Lung (tissue), 12 donors: ENCODE results near the gene CRYBA4. TPM values are rescaled to one million over a fixed set of nuclear protein-coding genes. Genes with fewer than 3 reads are reported as not detected.

Experiments used
- ATAC-seq: fragments of 200-7000 bp; cut with Tn5 transposase; one replicate; pipeline ENCODE4 v1.9.1; 2020; ENCODE audit warnings: moderate number of reproducible peaks; ENCODE audit not compliant: insufficient read depth, low FRiP score
- DNase-seq, 3 donors: peaks; one replicate each; pipeline ENCODE4 v3.0.0-alpha.2; 2013 to 2017
- H3K27ac ChIP-seq, 2 donors: one replicate each; pipeline ENCODE4 v1.5.1; 2013; ENCODE audit warnings: mild to moderate bottlenecking in 2 of 2, moderate library complexity in 2 of 2, control low read depth in 1 of 2, inconsistent platforms in 1 of 2, low read depth in 1 of 2, low read length in 1 of 2
- H3K27me3 ChIP-seq, 3 donors: one replicate each; pipeline ENCODE4 v1.5.1; 2013; ENCODE audit warnings: low read length in 2 of 3; ENCODE audit not compliant: control insufficient read depth in 3 of 3, insufficient read depth in 3 of 3
- H3K36me3 ChIP-seq, 4 donors: one replicate each; pipeline ENCODE4 v1.5.1; 2013; ENCODE audit warnings: low read length in 4 of 4, mild to moderate bottlenecking in 1 of 4, moderate library complexity in 1 of 4; ENCODE audit not compliant: control insufficient read depth in 4 of 4, insufficient read depth in 4 of 4
- H3K4me1 ChIP-seq, 5 donors: one replicate each; pipeline ENCODE4 v1.5.1; 2013; ENCODE audit warnings: low read length in 5 of 5, mild to moderate bottlenecking in 2 of 5, moderate library complexity in 1 of 5; ENCODE audit not compliant: control insufficient read depth in 5 of 5, insufficient read depth in 5 of 5
- H3K4me3 ChIP-seq: one replicate; pipeline ENCODE4 v1.5.1; 2013; ENCODE audit warnings: mild to moderate bottlenecking, control low read depth, moderate library complexity
- H3K9ac ChIP-seq, 2 donors: one replicate each; pipeline ENCODE4 v1.5.1; 2013; ENCODE audit warnings: low read length in 2 of 2, control low read depth in 1 of 2; ENCODE audit not compliant: insufficient read depth in 1 of 2
- H3K9me3 ChIP-seq, 4 donors: one replicate each; pipeline ENCODE4 v1.5.1; 2013; ENCODE audit warnings: low read length in 3 of 4, mild to moderate bottlenecking in 1 of 4, moderate library complexity in 1 of 4; ENCODE audit not compliant: control insufficient read depth in 4 of 4, insufficient read depth in 3 of 4
- CTCF ChIP-seq: IDR thresholded peaks from 2 replicates; pipeline ENCODE4 v1.5.1; 2012; ENCODE audit warnings: mild to moderate bottlenecking; ENCODE audit errors: control extremely low read depth, extremely low read depth
- WGBS, 2 donors: extraction: QIAGEN DNeasy Blood & Tissue Kit; methylation state at CpG; one replicate each; pipeline ENCODE4 v1.1.7; 2013; 5-methylcytosine and 5-hydroxymethylcytosine counted together
- polyA plus RNA-seq, 2 donors: library from polyadenylated mRNA; stranded (reverse); fragments of 200-250 nt; gene quantifications; one replicate each; pipeline ENCODE4 v1.2.1, GENCODE V29; 2013
- total RNA-seq, 2 donors: library from RNA; depleted of rRNA in 1 of 2; stranded (reverse); fragments of >200 nt in 1 of 2; gene quantifications; one replicate each; pipeline ENCODE4 v1.2.1, GENCODE V29; 2014 to 2021
- donor health status: control.
- donor health status: control.
- donor health status: Bipolar disorder and iron deficiency.
- donor health status: healthy.
- donor health status: DM: yes; HTN: yes; CAD: no.

The CRYBA4 gene
- total and polyA plus RNA-seq, 4 donors = 0.06 to 0.22 TPM; not detected in 2

GRCh38 chr22:26632422-26633155 is 10.8 kb downstream of the CRYBA4 start:
- H3K27me3 ChIP-seq = no peaks in the 10 kb centered on the region
- H3K4me1 ChIP-seq = peaks cover 0 to 7% (median 0%) of the 10 kb centered on the region in 5 donors
- ATAC-seq (no peak), DNase-seq (peak in 2 of 3 donors; percentile 48 to 59)
- peaks cover 0 to 2% (median 0%) of the 10 kb centered on the region in 4 donors for H3K9me3 ChIP-seq
- no peak overlapping the region for H3K27ac ChIP-seq
- TF ChIP-seq CTCF = no peak
- WGBS, 2 donors = 39 to 56% methylated on average over 8 of the region's 8 CpGs
- H3K4me3 ChIP-seq = no peak overlapping the region
- no peak overlapping the region for H3K9ac ChIP-seq
- no peaks in the 10 kb centered on the region for H3K36me3 ChIP-seq

GRCh38 chr22:26634189-26634588 is 12.4 kb downstream of the CRYBA4 start:
- TF ChIP-seq CTCF = no peak

GRCh38 chr22:26635117-26635516 is 13.4 kb downstream of the CRYBA4 start:
- no peak for ATAC-seq
- H3K36me3 ChIP-seq = no peaks in the 10 kb centered on the region
- 83 to 90% methylated on average over 2 of the region's 2 CpGs for WGBS, 2 donors
- no peaks in the 10 kb centered on the region for H3K27me3 ChIP-seq
- DNase-seq = no peak
- no peak overlapping the region for H3K9ac ChIP-seq
- no peak overlapping the region for H3K27ac ChIP-seq
- peaks cover 0 to 2% (median 0%) of the 10 kb centered on the region in 4 donors for H3K9me3 ChIP-seq
- H3K4me3 ChIP-seq = no peak overlapping the region
- H3K4me1 ChIP-seq = peaks cover 0 to 5% (median 0%) of the 10 kb centered on the region in 5 donors
- TF ChIP-seq CTCF = no peak

More at GRCh38 chr22:26634189-26634588, 12.4 kb downstream of the CRYBA4 start:
- Histone ChIP-seq H3K36me3 (no peaks in the 10 kb centered on the region), H3K27me3 (no peaks in the 10 kb centered on the region), H3K9me3 (peaks cover 0 to 2% (median 0%) of the 10 kb centered on the region in 4 donors), H3K4me1 (peaks cover 0 to 5% (median 0%) of the 10 kb centered on the region in 5 donors), H3K4me3 (no peak overlapping the region), H3K27ac (no peak overlapping the region), H3K9ac (no peak overlapping the region)
- ATAC-seq = no peak
- DNase-seq = no peak
- WGBS, 2 donors = 89 to 98% methylated on average over 3 of the region's 3 CpGs
